RWPE1 (cell line): ENCODE results near the gene LONP1.
"Not testable (repeated sequence)": the region's sequence is repeated elsewhere in the genome, so short reads cannot be mapped to it uniquely, and the experiment has no call there.

ENCODE experiments used
- CTCF ChIA-PET: fragments of 350-600 bp; sonication (Branson Sonifier 250); formaldehyde crosslinking; extraction: SDS; loops from one replicate; lab custom pipeline; 2021; lab: Yijun Ruan, JAX
- POLR2A ChIA-PET: fragments of 400-600 bp; formaldehyde crosslinking; extraction: SDS; loops from one replicate; lab custom pipeline; 2020; ENCODE audit warnings: antibody characterized with exemption; ENCODE audit not compliant: low non-redundant PET; lab: Yijun Ruan, JAX
- DNase-seq: peaks from one replicate; pipeline ENCODE4 v3.0.0; 2012; ENCODE audit warnings: low spot score
- H3K27ac ChIP-seq: fragments of 450-650 bp; 2 replicates; pipeline ENCODE4 v1.5.1; 2017
- TF ChIP-seq, protein P1 (sequence below): fragments of 450-650 bp; conservative IDR thresholded peaks from 2 replicates; pipeline ENCODE4 v1.5.1; 2017; ENCODE audit warnings: low read depth, mild to moderate bottlenecking

Gene LONP1

DNA sequence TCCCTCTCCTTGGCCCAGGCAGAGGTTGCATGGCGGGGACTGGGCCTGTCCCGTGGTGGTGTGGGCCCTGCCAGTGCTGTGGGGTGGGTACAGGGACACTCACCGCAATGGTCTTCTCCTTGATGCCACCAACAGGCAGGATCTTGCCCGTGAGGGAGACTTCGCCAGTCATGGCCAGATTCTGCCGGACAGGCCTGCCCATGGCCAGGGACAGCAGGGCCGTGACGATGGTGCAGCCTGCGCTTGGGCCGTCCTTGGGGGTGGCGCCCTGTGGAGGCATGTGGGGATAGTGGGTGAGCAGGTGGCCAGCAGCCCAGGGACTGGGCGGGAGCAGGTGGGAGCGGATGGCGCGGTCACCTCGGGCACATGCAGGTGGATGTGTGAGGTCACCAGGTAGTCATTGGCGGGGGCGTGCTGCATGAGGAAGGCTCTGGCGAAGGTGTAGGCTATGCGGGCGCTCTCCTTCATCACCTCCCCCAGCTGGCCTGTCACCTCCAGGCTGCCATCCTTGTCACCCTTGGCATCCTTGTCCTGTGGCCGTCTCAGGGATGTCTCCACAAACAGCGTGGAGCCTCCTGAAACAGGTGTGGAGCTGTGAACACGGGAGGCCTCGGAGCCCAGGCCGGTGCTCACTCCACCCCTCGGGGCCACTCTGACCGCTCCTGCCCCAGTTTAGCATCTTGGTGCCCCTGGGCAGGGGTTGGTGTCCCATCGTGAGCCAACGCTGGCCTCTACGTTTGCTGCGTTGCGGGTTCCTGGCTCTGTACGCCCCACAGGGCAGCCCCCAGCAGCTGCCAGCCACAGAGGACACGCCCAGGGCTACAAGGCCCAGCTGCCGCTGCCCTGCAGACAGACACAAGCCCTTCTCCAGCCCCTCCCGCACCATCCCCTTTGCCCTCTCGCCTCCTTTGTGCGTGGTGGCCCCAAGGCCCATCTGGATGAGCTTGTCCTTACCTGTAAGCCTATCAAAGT is 26.5 kb downstream of the LONP1 start:
- peak overlapping the region; percentile 94 for H3K27ac ChIP-seq
- TF ChIP-seq, protein P1, sequence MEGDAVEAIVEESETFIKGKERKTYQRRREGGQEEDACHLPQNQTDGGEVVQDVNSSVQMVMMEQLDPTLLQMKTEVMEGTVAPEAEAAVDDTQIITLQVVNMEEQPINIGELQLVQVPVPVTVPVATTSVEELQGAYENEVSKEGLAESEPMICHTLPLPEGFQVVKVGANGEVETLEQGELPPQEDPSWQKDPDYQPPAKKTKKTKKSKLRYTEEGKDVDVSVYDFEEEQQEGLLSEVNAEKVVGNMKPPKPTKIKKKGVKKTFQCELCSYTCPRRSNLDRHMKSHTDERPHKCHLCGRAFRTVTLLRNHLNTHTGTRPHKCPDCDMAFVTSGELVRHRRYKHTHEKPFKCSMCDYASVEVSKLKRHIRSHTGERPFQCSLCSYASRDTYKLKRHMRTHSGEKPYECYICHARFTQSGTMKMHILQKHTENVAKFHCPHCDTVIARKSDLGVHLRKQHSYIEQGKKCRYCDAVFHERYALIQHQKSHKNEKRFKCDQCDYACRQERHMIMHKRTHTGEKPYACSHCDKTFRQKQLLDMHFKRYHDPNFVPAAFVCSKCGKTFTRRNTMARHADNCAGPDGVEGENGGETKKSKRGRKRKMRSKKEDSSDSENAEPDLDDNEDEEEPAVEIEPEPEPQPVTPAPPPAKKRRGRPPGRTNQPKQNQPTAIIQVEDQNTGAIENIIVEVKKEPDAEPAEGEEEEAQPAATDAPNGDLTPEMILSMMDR, result no peak
- ChIA-PET CTCF (interaction anchor here (0.6 to 0.7 kb wide), 2 partner anchors 49 to 206 kb away, joined by 3 to 8 read pairs; no protein-coding TSS in a partner anchor), POLR2A (interaction anchor here (0.6 kb wide), 1 partner anchor 1171 kb away, joined by 5 read pairs; no protein-coding TSS in a partner anchor)
- DNase-seq, result no peak

DNA sequence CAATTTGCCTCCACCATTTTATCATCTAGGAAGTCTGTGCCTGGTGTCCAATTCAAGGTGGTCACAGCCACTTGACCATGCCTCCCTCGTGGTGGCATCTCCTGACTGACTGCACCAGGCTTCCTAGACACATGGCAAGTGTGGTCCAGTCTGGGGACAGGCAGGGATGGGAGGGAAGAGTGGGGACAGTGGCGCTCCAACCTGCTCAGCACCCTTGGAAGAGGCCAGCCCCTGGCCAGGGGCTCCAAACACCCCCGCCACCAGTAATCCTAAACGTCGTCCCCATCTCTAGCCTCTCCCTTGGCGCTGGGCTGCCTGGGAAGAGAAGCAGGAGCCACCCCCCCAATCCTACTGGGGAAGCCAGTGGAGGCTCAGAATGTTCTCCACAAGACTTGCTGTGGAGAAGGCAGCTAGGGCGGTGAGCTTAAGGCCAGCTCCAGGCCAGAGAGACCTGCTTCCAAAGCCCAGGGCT is 27.2 kb downstream of the LONP1 start:
- TF ChIP-seq, protein P1, result no peak
- POLR2A ChIA-PET, result no interaction called here
- DNase-seq, result no peak
- CTCF ChIA-PET, result interaction anchor here (0.6 to 0.7 kb wide), 2 partner anchors 48 to 207 kb away, joined by 3 to 8 read pairs; no protein-coding TSS in a partner anchor
- peak overlapping the region; percentile 94 for H3K27ac ChIP-seq

DNA sequence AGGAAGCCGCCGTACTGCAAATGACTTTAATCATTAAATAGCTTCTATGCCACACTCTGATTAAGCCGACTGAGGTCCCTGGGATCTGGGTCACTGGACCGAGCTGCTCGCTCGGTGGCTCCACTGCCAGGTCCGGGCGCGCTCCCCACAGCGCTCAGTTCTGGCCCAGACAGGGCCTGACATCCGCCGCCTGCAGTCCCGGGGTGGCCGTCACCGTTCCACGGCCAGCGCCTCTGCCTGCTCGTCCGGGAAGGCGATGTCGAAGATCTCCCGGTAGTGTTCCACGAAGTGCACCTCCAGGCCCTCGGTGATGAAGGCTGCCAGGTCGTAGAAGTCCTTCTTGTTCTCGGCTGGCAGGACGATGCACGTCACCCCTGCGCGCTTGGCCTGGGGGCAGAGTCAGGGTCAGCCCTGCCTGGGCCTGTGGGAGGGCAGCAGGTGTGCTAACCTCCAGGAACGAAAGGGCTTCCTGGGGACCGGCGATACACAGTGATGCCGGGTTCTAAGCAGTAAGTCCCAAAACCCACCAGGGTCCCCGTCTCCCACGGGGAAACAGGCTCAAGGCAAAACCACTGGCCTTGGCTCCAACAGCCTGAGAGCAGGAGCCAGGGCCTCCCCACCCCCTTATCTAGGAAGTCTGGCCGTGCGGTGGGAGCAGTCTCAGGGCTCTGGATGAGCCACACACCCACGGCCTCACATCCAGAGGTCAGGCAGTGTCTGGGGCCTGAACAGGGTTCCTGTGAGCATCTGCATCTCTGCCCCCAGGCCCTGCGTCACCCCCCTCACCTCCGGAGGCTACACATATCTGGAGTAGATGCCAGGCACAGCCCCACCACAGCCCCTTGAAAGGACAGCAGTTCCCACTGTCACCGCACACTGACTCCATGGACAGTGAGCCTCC is 27.9 kb downstream of the LONP1 start:
- H3K27ac ChIP-seq, result peak overlapping the region; percentile 94
- DNase-seq, result no peak
- TF ChIP-seq, protein P1, result no peak
- POLR2A ChIA-PET, result interaction anchor here (0.5 kb wide), 1 partner anchor 26 kb away, joined by 4 read pairs; no protein-coding TSS in a partner anchor
- CTCF ChIA-PET, result interaction anchor here (0.6 kb wide), 1 partner anchor 207 kb away, joined by 8 read pairs; no protein-coding TSS in a partner anchor

DNA sequence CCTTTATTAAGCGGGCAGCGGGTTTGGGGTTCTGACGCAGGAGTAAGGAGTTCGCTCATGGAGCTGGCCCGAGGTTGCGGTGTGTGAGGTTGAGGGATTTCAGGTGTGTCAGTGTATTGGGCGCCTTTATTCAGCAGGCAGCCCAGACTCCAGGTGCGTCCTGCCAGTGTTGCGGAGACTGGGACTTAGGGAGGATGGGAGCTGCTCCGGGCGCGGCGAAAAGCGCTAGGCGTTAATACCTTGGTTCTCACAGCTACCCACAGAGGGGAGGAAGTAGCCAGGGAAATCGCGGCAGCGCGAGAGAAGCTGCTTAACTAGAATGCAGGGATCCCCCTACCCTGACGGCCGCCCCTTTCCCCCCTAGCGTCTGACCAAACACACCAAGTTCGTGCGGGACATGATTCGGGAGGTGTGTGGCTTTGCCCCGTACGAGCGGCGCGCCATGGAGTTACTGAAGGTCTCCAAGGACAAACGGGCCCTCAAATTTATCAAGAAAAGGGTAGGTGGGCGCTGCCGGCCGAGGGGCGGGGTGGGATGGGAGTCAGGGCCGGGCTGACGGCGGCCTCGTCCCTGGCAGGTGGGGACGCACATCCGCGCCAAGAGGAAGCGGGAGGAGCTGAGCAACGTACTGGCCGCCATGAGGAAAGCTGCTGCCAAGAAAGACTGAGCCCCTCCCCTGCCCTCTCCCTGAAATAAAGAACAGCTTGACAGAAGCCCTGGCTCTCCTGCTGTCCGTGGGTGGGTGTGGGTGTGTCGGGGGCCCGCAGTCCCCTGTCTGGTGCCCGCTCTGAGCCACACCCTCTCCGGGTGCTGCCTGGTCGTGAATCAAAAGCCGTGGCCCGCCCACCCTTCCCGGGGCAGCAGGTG is 28.8 kb downstream of the LONP1 start:
- H3K27ac ChIP-seq, result peak overlapping the region; percentile 94
- ChIA-PET POLR2A (interaction anchor here (0.5 kb wide), 2 partner anchors 11 to 27 kb away, joined by 3 to 4 read pairs; no protein-coding TSS in a partner anchor), CTCF (interaction anchor here (0.6 kb wide), 1 partner anchor 37 kb away, joined by 4 read pairs; no protein-coding TSS in a partner anchor)
- peak; percentile 54 for DNase-seq
- TF ChIP-seq, protein P1, result no peak

DNA sequence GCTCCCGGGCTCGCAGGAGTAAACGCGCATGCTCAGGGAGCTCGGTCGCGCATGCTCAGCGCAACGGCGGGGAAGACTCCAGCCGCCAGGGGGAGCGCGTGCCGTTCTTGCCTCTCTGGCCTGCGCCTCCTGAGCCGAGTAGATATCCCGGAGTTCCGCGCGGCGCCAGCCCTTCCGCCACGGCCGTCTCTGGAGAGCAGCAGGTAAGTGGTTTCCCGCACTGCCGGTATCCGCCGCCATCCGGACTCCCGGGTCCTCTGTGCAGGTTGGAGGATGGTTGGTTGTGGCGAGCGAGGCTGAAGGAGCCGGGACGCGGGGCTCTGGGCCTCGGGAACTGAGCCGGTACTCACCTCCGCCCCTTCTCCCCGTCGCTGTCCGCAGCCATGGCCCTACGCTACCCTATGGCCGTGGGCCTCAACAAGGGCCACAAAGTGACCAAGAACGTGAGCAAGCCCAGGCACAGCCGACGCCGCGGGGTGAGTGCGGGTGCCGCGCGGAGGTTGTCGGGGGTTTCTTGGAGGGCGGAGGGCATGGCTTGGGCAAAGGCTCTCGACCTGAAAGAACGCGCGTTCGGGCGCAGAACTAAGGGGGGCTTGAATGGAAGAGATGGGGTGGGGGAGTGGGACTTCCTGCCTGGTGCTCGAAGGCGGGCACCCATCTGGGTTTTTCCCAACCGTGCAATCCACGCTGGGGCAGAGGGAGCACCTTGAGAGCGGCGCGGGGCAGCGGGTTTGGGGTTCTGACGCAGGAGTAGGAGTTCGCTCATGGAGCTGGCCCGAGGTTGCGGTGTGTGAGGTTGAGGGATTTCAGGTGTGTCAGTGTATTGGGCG is 29.6 kb downstream of the LONP1 start, which contains the start of gene RPL36:
RPL36 (plus strand) TSS at position 171 of the 830 bp plus-strand sequence; CDS start at position 384, 213 bp downstream.
- DNase-seq, result peak; percentile 94
- ChIA-PET CTCF (interaction anchor here (0.6 to 0.7 kb wide), 5 partner anchors 13 to 302 kb away, joined by 3 to 4 read pairs (median 4); no protein-coding TSS in a partner anchor), POLR2A (interaction anchor here (0.5 to 0.6 kb wide), 3 partner anchors 30 to 840 kb away, joined by 3 to 8 read pairs (median 3); partner anchors contain the start of gene TNFSF9)
- TF ChIP-seq, protein P1, result peak; percentile 93
- peak within 1 kb of the TSS; percentile 94 for H3K27ac ChIP-seq

DNA sequence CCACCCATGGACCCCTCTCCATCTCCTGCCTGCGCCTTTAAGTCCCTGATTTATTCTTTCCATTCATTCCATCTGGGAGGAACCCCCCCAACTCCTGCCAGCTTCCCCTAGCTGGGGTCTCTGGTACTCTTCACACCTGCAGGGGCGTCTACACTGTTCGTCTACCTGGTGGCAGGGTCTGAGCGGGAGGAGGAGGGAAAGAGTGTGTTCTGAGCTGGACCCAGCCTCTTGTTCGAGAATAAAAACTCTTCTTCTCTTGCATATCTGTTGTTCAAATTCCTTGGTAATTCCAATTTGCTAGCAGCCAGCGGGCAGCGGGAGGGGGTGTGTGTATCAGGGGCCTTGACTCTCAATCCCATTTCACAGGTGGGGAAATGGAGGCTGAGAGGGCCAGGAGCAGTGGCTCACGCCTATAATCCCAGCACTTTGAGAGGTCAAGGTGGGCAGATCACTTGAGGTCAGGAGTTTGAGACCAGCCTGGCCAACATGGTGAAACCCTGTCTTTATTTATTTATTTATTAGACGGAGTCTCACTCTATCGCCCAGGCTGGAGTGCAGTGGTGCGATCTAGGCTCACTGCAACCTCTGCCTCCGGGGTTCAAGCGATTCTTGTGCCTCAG is 31.6 kb downstream of the LONP1 start:
- peak overlapping the region; percentile 94 for H3K27ac ChIP-seq

More for the DNA sequence above, 31.6 kb downstream of the LONP1 start:
- POLR2A ChIA-PET, DNase-seq, CTCF ChIA-PET: not testable (repeated sequence)
